Measurements from ENCODE around the gene CDK14.

Gene CDK14

GRCh38 chr7:90690159-90690858, 94.2 kb downstream of the CDK14 start:
- no peak overlapping the region for H3K4me3 ChIP-seq (ENCODE audit: low read length)
- no peak for DNase-seq
- no peaks in the 10 kb centered on the region for H3K27me3 ChIP-seq (replicated peaks; ENCODE audit: insufficient read depth, low read length)
- no peak overlapping the region for H3K27ac ChIP-seq (ENCODE audit: low read length)
- no peak overlapping the region for H3K4me2 ChIP-seq (ENCODE audit: low read depth, low read length)
- H3K9ac ChIP-seq (ENCODE audit: low read length): no peak overlapping the region
- TF ChIP-seq, protein P1, sequence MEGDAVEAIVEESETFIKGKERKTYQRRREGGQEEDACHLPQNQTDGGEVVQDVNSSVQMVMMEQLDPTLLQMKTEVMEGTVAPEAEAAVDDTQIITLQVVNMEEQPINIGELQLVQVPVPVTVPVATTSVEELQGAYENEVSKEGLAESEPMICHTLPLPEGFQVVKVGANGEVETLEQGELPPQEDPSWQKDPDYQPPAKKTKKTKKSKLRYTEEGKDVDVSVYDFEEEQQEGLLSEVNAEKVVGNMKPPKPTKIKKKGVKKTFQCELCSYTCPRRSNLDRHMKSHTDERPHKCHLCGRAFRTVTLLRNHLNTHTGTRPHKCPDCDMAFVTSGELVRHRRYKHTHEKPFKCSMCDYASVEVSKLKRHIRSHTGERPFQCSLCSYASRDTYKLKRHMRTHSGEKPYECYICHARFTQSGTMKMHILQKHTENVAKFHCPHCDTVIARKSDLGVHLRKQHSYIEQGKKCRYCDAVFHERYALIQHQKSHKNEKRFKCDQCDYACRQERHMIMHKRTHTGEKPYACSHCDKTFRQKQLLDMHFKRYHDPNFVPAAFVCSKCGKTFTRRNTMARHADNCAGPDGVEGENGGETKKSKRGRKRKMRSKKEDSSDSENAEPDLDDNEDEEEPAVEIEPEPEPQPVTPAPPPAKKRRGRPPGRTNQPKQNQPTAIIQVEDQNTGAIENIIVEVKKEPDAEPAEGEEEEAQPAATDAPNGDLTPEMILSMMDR (IDR thresholded peaks at IDR 0.05; ENCODE audit: low read length): no peak
- TF ChIP-seq EZH2phosphoT487 (IDR thresholded peaks at IDR 0.05; ENCODE audit: low read length) (no peak), EZH2 (optimal IDR thresholded peaks at IDR 0.05; ENCODE audit: low read depth, low read length) (no peak)
- no peaks in the 10 kb centered on the region for H3K79me2 ChIP-seq (ENCODE audit: low read length)
- H3K4me1 ChIP-seq (ENCODE audit: low read length): peaks cover 6% of the 10 kb centered on the region; the same call in 1 of the 2 replicates
- no peaks in the 10 kb centered on the region for H3K9me3 ChIP-seq (replicated peaks; ENCODE audit: insufficient read depth, low read length)
- H4K20me1 ChIP-seq (ENCODE audit: insufficient read depth, low read length): no peaks in the 10 kb centered on the region
- no peaks in the 10 kb centered on the region for H3K9me2 ChIP-seq (replicated peaks; ENCODE audit: insufficient read depth, low read length)
- no peaks in the 10 kb centered on the region for H3F3A ChIP-seq (ENCODE audit: insufficient read depth, low read length)
- no peak overlapping the region for H2AFZ ChIP-seq (ENCODE audit: low read length)
- H3K36me3 ChIP-seq (replicated peaks; ENCODE audit: insufficient read depth, low read length): no peaks in the 10 kb centered on the region

- no peak overlapping the region for H3K4me3 ChIP-seq (ENCODE audit: low read length)
- H3K27ac ChIP-seq (ENCODE audit: low read length): no peak overlapping the region
- TF ChIP-seq EZH2 (optimal IDR thresholded peaks at IDR 0.05; ENCODE audit: low read depth, low read length) (no peak), EZH2phosphoT487 (IDR thresholded peaks at IDR 0.05; ENCODE audit: low read length) (no peak)
- TF ChIP-seq, protein P1 (IDR thresholded peaks at IDR 0.05; ENCODE audit: low read length): no peak
- no peaks in the 10 kb centered on the region for H3K9me3 ChIP-seq (replicated peaks; ENCODE audit: insufficient read depth, low read length)
- no peaks in the 10 kb centered on the region for H3K27me3 ChIP-seq (replicated peaks; ENCODE audit: insufficient read depth, low read length)
- no peaks in the 10 kb centered on the region for H3K79me2 ChIP-seq (ENCODE audit: low read length)
- H3K4me1 ChIP-seq (ENCODE audit: low read length): peaks cover 6% of the 10 kb centered on the region; the same call in 1 of the 2 replicates
- no peak overlapping the region for H3K9ac ChIP-seq (ENCODE audit: low read length)
- no peak overlapping the region for H2AFZ ChIP-seq (ENCODE audit: low read length)
- no peaks in the 10 kb centered on the region for H4K20me1 ChIP-seq (ENCODE audit: insufficient read depth, low read length)
- H3K9me2 ChIP-seq (replicated peaks; ENCODE audit: insufficient read depth, low read length): no peaks in the 10 kb centered on the region
- no peak for DNase-seq
- no peak overlapping the region for H3K4me2 ChIP-seq (ENCODE audit: low read depth, low read length)
- no peaks in the 10 kb centered on the region for H3F3A ChIP-seq (ENCODE audit: insufficient read depth, low read length)
- H3K36me3 ChIP-seq (replicated peaks; ENCODE audit: insufficient read depth, low read length): no peaks in the 10 kb centered on the region
These were observed 96.3 kb downstream of the CDK14 start for GRCh38 chr7:90692396-90692795.

- no peaks in the 10 kb centered on the region for H3K27me3 ChIP-seq (replicated peaks; ENCODE audit: insufficient read depth, low read length)
- H3K4me2 ChIP-seq (ENCODE audit: low read depth, low read length): no peak overlapping the region
- peaks cover 6% of the 10 kb centered on the region; the same call in 1 of the 2 replicates for H3K4me1 ChIP-seq (ENCODE audit: low read length)
- no peak for DNase-seq
- no peak overlapping the region for H2AFZ ChIP-seq (ENCODE audit: low read length)
- H3K9me2 ChIP-seq (replicated peaks; ENCODE audit: insufficient read depth, low read length): no peaks in the 10 kb centered on the region
- H3K9ac ChIP-seq (ENCODE audit: low read length): no peak overlapping the region
- no peaks in the 10 kb centered on the region for H3F3A ChIP-seq (ENCODE audit: insufficient read depth, low read length)
- no peak overlapping the region for H3K27ac ChIP-seq (ENCODE audit: low read length)
- no peaks in the 10 kb centered on the region for H3K79me2 ChIP-seq (ENCODE audit: low read length)
- no peaks in the 10 kb centered on the region for H4K20me1 ChIP-seq (ENCODE audit: insufficient read depth, low read length)
- no peak overlapping the region for H3K4me3 ChIP-seq (ENCODE audit: low read length)
- TF ChIP-seq, protein P1 (IDR thresholded peaks at IDR 0.05; ENCODE audit: low read length): no peak
- no peak for TF ChIP-seq EZH2phosphoT487 (IDR thresholded peaks at IDR 0.05; ENCODE audit: low read length)
- TF ChIP-seq EZH2 (optimal IDR thresholded peaks at IDR 0.05; ENCODE audit: low read depth, low read length): no peak
- H3K9me3 ChIP-seq (replicated peaks; ENCODE audit: insufficient read depth, low read length): no peaks in the 10 kb centered on the region
- H3K36me3 ChIP-seq (replicated peaks; ENCODE audit: insufficient read depth, low read length): no peaks in the 10 kb centered on the region
These were observed 96.8 kb downstream of the CDK14 start for GRCh38 chr7:90692947-90693346.
